Measurements from ENCODE around the gene AKAP7. TPM values are rescaled to one million over a fixed set of nuclear protein-coding genes. Genes with fewer than 3 reads are reported as not detected.
"Not testable (repeated sequence)": the region's sequence is repeated elsewhere in the genome, so short reads cannot be mapped to it uniquely, and the experiment has no call there.

AKAP7 gene
- 4.5 and 4.7 TPM in 2 replicates for total RNA-seq (2014; rRNA removed; shearing (Covaris generic))
- 2.5 and 6.0 TPM in 2 replicates for polyA plus RNA-seq (2014; cell fraction: nucleus; rRNA removed)

- peak; percentile 28 for DNase-seq (ENCODE audit: extremely low read depth, low read depth)
Observed at GRCh38 chr6:131135244-131136020, at the start of gene AKAP7. AKAP7 (plus strand) TSS chr6:131135467; CDS start chr6:131135764, 297 bp downstream.

- not testable (repeated sequence) for DNase-seq (ENCODE audit: extremely low read depth, low read depth)
Observed at GRCh38 chr6:131090339-131090738, 44.9 kb upstream of the AKAP7 start.

GRCh38 chr6:131091944-131092343 is 43.3 kb upstream of the AKAP7 start:
- not testable (repeated sequence) for DNase-seq (ENCODE audit: extremely low read depth, low read depth)

GRCh38 chr6:131093334-131093733 is 41.9 kb upstream of the AKAP7 start:
- no peak for DNase-seq (ENCODE audit: extremely low read depth, low read depth)

- DNase-seq (ENCODE audit: extremely low read depth, low read depth), result no peak
Observed at GRCh38 chr6:131096786-131097185, 38.5 kb upstream of the AKAP7 start.

GRCh38 chr6:131101911-131102680 is 33.2 kb upstream of the AKAP7 start:
- DNase-seq (ENCODE audit: extremely low read depth, low read depth), result no peak

GRCh38 chr6:131103296-131103695 is 32.0 kb upstream of the AKAP7 start:
- no peak for DNase-seq (ENCODE audit: extremely low read depth, low read depth)

- DNase-seq (ENCODE audit: extremely low read depth, low read depth), result no peak
Observed at GRCh38 chr6:131103901-131104300, 31.4 kb upstream of the AKAP7 start.

GRCh38 chr6:131107151-131107550 is 28.1 kb upstream of the AKAP7 start:
- no peak for DNase-seq (ENCODE audit: extremely low read depth, low read depth)

- DNase-seq (ENCODE audit: extremely low read depth, low read depth), result no peak
Observed at GRCh38 chr6:131112249-131112648, 23.0 kb upstream of the AKAP7 start.

- DNase-seq (ENCODE audit: extremely low read depth, low read depth), result no peak
Observed at GRCh38 chr6:131115651-131116050, 19.6 kb upstream of the AKAP7 start.

- no peak for DNase-seq (ENCODE audit: extremely low read depth, low read depth)
Observed at GRCh38 chr6:131116321-131116720, 18.9 kb upstream of the AKAP7 start.

- DNase-seq (ENCODE audit: extremely low read depth, low read depth), result peak; percentile 38
Observed at GRCh38 chr6:131116755-131117360, 18.4 kb upstream of the AKAP7 start.

GRCh38 chr6:131117878-131118277 is 17.4 kb upstream of the AKAP7 start:
- DNase-seq (ENCODE audit: extremely low read depth, low read depth), result no peak

- no peak for DNase-seq (ENCODE audit: extremely low read depth, low read depth)
Observed at GRCh38 chr6:131122007-131122406, 13.3 kb upstream of the AKAP7 start.

- no peak for DNase-seq (ENCODE audit: extremely low read depth, low read depth)
Observed at GRCh38 chr6:131122516-131122915, 12.8 kb upstream of the AKAP7 start.

- DNase-seq (ENCODE audit: extremely low read depth, low read depth), result no peak
Observed at GRCh38 chr6:131124336-131125071, 10.8 kb upstream of the AKAP7 start.

- no peak for DNase-seq (ENCODE audit: extremely low read depth, low read depth)
Observed at GRCh38 chr6:131125431-131125830, 9.8 kb upstream of the AKAP7 start.

- no peak for DNase-seq (ENCODE audit: extremely low read depth, low read depth)
Observed at GRCh38 chr6:131129689-131130553, 5.3 kb upstream of the AKAP7 start.

GRCh38 chr6:131130554-131130940 is 4.7 kb upstream of the AKAP7 start:
- no peak for DNase-seq (ENCODE audit: extremely low read depth, low read depth)
